ENCODE results near the gene NAT9. TPM values are rescaled to one million over a fixed set of nuclear protein-coding genes. Genes with fewer than 3 reads are reported as not detected.

The NAT9 gene
- polyA plus RNA-seq, 2 of the 4 experiments (the other 2 are of a cell fraction): 43.4 to 71.4 TPM

DNA sequence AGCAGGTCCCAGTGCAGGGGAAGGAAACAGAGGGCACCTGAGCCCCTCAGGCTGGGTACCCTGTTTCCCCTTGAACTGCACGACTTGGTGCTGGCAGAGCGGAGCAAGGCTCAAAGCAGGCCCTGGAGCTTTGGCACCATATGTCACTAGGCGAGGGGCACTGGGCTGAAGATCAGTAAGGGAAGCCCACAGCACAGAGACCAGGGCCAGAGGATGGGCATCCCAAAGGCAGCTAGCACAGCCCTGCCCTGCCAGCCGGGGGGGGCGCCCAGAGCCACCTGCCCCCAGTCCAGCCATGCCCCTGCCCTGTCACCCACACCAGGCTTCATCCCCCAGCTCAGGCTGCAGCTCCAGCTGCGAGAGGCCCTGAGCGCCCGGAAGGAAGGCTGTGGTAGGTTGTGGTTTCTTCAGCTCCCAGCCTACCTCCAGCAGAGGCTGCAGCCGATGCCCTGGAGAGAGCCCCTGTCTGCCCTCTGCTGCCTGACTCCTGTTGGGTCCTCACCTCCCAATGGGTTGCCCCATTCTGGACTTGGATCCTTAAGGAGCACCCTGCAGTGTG, 16.8 kb downstream of the NAT9 start:
- H3K27ac ChIP-seq: peak overlapping the region; percentile 57 to 79
- ATAC-seq (peak; percentile 6 to 38; a peak in 3 of 6 replicates), FAIRE-seq (no peak), DNase-seq (ENCODE audit: low read depth in 1 of 2, low spot score in 1 of 2) (no peak)
- no peak overlapping the region for H3K4me3 ChIP-seq
- peaks cover 69% of the 10 kb centered on the region for H3K4me1 ChIP-seq
- ChIA-PET CTCF (interaction anchor here (0.5 to 34.9 kb wide), 12 partner anchors 5 to 540 kb away, joined by 3 to 705 read pairs (median 8); partner anchors contain the start of genes NAT9, NHERF1 and RAB37), POLR2A (interaction anchor here (2.8 kb wide), 1 partner anchor 10 kb away, joined by 12 read pairs; no protein-coding TSS in a partner anchor)
- WGBS (ENCODE audit: missing lambda C conversion rate): 95% methylated on average over 8 of the region's 9 CpGs
- H3K9me3 ChIP-seq: no peaks in the 10 kb centered on the region
- TF ChIP-seq POLR2AphosphoS2 (conservative IDR thresholded peaks at IDR 0.05; ENCODE audit: low read length) (no peak), EHMT2 (IDR thresholded peaks at IDR 0.05; ENCODE audit: low read depth) (no peak), JUN (IDR thresholded peaks at IDR 0.05) (no peak), PHF8 (IDR thresholded peaks at IDR 0.05; ENCODE audit: borderline replicate concordance, low read depth) (no peak), FOXS1 (CRISPR knock-in tag; IDR thresholded peaks at IDR 0.05) (no peak)
- peak overlapping the region; percentile 66 for H3K4me2 ChIP-seq

DNA sequence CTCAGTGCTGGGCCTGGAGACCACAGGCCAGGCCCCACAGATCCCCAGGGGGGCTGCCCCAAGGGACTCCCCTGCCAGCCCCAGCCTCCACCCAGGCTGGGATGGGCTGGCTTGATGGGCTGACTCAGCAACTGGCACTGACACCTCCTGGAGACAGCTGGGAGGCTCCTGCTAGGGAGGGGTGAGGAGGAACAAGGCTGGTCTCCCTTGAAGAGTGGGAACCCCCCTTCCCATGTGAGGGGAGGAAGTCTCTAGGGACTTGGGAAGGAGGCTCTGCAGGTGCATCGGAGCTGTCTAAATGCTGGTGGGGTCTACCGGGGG, 17.3 kb downstream of the NAT9 start:
- no peak for TF ChIP-seq HEYL (CRISPR knock-in tag; IDR thresholded peaks at IDR 0.05)
- TF ChIP-seq EHMT2 (IDR thresholded peaks at IDR 0.05; ENCODE audit: low read depth): no peak
- TF ChIP-seq FOSL2 (IDR thresholded peaks at IDR 0.05): no peak
- TF ChIP-seq FOSL2 (CRISPR knock-in tag; IDR thresholded peaks at IDR 0.05): no peak
- peak; percentile 94 for TF ChIP-seq MAFK (IDR thresholded peaks at IDR 0.05; ENCODE audit: partially characterized antibody)
- no peak for TF ChIP-seq HOXA7 (CRISPR knock-in tag; IDR thresholded peaks at IDR 0.05)
- no peak for TF ChIP-seq ZSCAN20 (CRISPR knock-in tag; IDR thresholded peaks at IDR 0.05)
- no peak for TF ChIP-seq PHF8 (IDR thresholded peaks at IDR 0.05; ENCODE audit: borderline replicate concordance, low read depth)
- H3K4me3 ChIP-seq: no peak overlapping the region
- peaks cover 64% of the 10 kb centered on the region for H3K4me1 ChIP-seq
- peak in 1 of 2 experiments; percentile 56 for DNase-seq (ENCODE audit: low read depth in 1 of 2, low spot score in 1 of 2)
- WGBS (ENCODE audit: missing lambda C conversion rate): 82% methylated on average over 2 of the region's 2 CpGs
- ChIA-PET CTCF (interaction anchor here (0.5 to 34.9 kb wide), 9 partner anchors 4 to 539 kb away, joined by 3 to 705 read pairs (median 5); partner anchors contain the start of genes NAT9, NHERF1 and RAB37), POLR2A (interaction anchor here (2.8 kb wide), 1 partner anchor 9 kb away, joined by 12 read pairs; no protein-coding TSS in a partner anchor)
- H3K9me3 ChIP-seq: no peaks in the 10 kb centered on the region
- H3K4me2 ChIP-seq: peak overlapping the region; percentile 66
- no peak for FAIRE-seq
- peak; percentile 42 to 63; a peak in 4 of 6 replicates for ATAC-seq
- H3K27ac ChIP-seq: peak overlapping the region; percentile 57 to 79

DNA sequence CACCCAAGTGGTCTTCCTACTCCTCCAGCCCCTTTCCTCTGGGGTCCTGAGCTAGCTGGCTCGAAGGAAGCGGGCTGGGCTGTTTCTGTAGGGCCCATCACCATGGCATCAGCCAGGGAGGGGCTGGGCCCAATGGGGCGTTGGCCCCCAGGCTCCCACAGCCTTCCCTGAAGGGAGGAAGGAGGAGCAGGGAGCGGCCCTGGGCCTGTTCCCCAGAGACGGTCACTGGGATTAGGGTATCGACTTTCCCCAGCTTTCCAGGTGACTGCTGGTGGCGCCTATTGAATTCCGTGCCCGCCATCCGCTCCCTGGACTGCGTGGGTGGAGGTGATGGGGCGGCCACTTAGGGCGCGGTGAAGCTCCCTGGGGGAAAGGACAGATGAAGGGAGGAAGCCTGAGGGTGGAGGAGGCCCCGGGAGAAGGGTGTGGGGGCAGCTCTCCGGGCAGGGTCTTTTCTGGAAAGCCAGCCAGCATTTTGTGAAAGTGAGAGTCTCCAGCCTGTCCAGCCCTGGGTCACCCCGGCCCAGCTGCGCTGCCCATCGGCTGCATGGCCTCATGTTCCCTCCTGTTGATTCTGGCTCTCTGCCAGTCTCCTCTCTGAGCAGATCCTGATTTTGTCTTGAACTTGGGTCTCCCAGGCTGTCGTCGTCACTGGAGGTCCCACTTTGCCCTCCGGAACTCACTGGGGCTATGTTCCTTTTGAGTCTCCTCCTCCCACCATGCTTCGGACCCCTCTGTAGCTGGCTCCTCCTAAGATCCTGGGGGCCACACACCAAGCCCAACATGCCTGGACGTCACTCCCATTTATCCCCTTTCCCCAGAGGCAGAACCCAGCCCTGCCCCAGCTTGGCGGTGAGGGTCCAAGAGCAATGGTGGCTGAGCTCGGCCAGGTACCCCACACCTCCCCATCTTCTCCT, 18.0 kb downstream of the NAT9 start:
- 58% methylated on average over 26 of the region's 26 CpGs for WGBS (ENCODE audit: missing lambda C conversion rate)
- POLR2A ChIA-PET: interaction anchor here (0.5 to 2.8 kb wide), 2 partner anchors 9 to 17 kb away, joined by 3 to 12 read pairs; no protein-coding TSS in a partner anchor
- H3K4me1 ChIP-seq: peaks cover 58% of the 10 kb centered on the region
- peak in 1 of 2 experiments; percentile 37; a peak in 3 of 6 replicates for ATAC-seq
- peak in 1 of 2 experiments; percentile 61 for DNase-seq (ENCODE audit: low read depth in 1 of 2, low spot score in 1 of 2)
- H3K4me2 ChIP-seq: peak overlapping the region; percentile 66
- no peaks in the 10 kb centered on the region for H3K9me3 ChIP-seq
- CTCF ChIA-PET: interaction anchor here (0.5 to 34.9 kb wide), 9 partner anchors 4 to 539 kb away, joined by 3 to 705 read pairs (median 4); partner anchors contain the start of genes NAT9, NHERF1 and RAB37
- no peak overlapping the region for H3K4me3 ChIP-seq
- TF ChIP-seq BHLHE40 (IDR thresholded peaks at IDR 0.05; ENCODE audit: low read depth, low read length): no peak
- TF ChIP-seq EHMT2 (IDR thresholded peaks at IDR 0.05; ENCODE audit: low read depth): no peak
- no peak for TF ChIP-seq HOXB13 (CRISPR knock-in tag; IDR thresholded peaks at IDR 0.05; ENCODE audit: low read depth)
- no peak for TF ChIP-seq HES2 (IDR thresholded peaks at IDR 0.05)
- no peak for TF ChIP-seq ELK1 (IDR thresholded peaks at IDR 0.05; ENCODE audit: low read depth, low read length)
- no peak for TF ChIP-seq GATA3 (IDR thresholded peaks at IDR 0.05; ENCODE audit: borderline replicate concordance)
- TF ChIP-seq MAZ (IDR thresholded peaks at IDR 0.05; ENCODE audit: borderline replicate concordance, low read depth, low read length): no peak
- H3K27ac ChIP-seq: peak overlapping the region; percentile 57 to 79
- FAIRE-seq: no peak

All from A549 (cell line).